ENCODE data around the gene INTS1.
"Not testable (repeated sequence)": the region's sequence is repeated elsewhere in the genome, so short reads cannot be mapped to it uniquely, and the experiment has no call there.

INTS1 gene

DNA sequence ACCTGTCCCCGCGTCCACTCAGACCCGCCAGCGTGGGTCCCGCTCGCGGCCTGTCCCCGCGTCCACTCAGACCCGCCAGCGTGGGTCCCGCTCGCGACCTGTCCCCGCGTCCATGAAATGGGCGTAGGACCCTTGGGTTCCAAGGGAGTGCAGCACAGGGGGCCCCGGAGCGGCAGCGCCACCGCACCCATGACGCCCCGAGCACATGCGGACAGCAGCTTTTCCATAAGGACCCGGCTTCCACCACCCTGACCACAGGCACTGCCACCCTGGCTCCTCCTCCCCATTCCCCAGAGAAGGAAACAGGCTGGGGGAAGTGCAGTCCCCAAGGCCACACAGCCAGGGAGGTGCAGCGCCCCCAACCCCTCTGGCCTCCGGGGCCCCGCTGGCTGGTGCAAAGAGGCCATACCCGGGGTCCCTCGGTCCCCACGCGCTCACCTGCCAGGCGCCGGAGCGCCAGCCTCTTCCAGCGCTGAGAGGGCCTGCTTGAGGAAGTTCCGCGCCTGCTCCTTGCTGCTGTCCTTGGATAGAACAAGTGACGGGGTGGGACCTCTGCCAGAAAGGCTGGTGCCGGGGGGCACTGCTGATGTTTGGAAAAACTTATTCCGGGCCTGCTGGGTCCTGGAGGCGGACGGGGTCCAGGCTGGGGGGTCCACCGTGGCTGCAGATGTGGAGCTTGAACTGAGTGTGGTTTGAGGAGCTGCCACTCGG, 59.8 kb downstream of the INTS1 start:
- no peak for DNase-seq

DNA sequence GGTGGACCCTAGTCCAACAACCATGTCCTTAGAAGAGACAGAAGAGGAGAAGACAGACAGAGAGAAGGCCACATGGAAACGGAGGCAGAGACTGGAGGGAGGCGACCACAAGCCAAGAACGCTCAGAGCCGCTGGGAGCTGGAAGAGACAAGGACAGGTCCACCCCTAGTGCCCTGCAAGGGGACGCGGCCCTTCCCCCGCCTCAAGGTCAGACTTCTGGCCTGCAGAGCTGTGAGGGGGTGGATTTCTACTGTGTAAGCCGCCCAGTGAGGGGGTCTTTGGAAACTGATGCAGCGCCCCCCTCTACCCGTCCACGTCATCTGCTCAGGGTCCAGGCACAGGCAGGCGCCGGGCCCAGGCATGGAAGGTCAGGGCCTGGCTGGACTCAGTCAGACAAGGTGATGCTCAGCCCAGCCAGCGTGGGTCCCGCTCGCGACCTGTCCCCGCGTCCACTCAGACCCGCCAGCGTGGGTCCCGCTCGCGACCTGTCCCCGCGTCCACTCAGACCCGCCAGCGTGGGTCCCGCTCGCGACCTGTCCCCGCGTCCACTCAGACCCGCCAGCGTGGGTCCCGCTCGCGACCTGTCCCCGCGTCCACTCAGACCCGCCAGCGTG, 60.5 kb downstream of the INTS1 start:
- not testable (repeated sequence) for DNase-seq

DNA sequence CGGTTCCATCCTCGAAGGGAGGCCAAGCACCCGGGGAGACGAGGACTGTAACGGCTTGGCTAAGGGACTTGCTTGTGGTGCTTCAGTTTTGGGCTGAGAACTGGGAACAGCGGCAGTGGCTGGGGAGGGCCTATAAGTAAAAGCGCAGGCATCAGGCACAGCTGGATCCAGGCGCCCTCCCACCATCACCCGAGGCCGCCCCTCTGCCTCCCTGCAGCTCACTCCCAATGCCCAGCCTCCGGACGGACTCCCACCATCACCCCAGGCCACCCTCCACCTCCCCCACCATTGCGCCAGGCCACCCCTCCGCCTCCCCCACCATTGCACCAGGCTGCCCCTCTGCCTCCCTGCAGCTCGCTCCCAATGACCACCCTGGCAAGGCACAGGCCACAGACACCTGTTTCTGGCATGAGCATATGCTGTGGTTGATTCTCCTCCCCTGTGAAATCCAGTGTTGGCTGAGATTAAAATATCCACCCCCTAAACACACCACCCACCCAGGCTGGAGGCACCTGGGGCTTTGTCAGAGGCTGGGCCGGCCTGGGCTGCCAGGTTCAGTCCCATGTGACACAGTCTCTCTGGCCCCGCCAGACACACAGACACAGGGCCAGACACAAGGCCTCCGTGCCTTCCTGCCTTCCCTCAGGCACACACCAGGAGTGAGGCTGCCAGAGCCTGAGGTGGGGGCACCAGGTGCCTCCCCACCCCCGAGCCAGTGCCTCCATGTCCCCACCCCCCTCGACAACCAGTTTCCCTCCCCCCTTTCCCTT, 61.6 kb downstream of the INTS1 start:
- no peak for DNase-seq

DNA sequence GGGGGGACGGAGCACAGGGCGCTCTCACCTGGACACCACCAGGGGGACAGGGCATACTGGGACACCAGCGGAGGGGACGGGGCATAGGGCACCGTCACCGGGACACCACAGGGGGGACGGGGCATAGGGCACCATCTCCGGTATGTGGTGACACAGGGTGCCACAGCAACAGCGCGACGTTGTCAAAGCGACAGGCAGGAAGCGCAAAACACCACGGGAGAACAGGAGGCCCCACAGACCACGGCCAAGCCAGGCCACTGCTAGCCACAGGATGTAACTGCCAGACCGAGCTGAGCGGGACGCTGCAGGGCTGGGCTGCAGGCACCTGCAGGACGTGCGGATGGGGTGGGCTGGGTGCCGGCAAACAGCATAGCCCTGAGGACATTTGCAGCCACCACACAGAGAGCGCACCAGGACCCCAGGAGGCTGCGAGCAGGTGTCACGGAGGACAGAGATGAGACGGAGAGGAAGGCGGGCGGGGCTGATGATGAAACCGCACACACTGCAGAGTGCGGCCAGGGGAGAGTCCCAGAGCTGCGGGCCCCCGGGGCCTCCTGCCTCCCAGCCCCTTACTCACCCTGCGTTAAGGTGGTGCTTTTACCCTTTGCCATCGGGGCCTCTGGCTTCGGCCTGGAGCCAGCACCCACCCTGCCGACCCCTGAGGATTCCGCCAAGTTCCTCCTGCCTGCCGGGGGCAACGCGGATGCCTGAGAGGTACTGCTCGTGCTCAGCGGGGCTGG, 62.4 kb downstream of the INTS1 start:
- no peak for DNase-seq

DNA sequence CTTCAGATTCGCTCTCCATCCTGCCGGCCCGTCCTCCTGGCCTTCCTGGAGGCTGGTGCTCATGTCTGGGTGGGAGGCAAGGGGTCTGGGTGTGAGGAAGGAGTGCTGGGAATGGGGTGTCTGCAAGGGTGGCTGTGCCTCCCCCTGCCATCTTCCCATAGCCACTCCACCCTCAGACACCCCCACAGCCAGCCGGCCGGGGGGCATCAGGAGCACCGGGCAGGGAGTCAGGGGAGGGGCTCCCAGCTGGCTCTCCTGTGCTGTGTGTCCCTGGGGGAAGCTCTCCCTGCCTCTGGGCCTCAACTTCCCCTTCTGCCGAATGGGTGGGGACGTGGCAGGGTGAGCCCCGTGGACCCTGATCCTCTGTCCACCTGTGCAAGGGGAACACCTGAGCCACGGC, 63.6 kb downstream of the INTS1 start:
- DNase-seq, result no peak

DNA sequence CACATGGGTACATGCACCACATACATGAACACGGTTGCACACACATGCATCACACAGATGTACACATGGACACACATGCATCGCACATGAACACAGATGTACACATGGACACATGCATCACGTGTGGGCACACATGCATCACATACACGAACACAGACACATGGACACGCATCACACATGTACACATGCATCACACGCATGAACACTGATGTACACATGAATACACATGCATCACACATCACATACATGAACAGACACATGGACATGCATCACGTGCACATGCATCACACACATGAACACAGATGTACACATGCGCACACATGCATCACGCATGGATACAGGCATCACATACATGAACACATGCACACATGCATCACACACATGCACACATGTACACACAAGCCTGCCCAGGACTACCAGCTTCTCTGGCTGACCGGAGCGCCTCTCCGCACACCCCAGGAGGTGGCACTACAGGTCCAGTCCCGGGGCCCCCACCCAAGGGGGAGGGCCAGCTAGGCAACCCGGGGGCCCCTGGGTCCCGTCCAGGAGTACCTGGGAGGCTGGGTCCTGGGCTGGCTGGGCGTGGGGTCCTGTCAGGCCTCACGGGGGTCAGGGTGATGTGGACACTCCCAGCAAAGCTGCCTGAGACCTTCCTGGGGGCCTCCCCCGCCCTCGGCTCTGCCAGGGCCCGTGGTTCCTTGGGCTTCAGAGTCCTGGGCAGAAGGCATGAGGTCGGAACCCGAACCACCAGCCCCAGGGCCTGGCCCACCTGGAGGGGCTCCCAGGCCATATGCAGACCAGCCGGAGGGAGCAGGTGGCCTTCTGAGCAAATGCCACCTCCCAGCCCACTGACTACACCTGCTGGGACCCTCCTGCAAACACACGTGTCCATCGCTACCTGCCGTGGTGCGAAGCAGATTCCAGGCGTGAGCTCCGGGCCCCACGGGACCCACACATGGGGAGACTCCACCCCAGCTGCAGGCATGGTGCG, 64.5 kb downstream of the INTS1 start:
- DNase-seq, result no peak

DNA sequence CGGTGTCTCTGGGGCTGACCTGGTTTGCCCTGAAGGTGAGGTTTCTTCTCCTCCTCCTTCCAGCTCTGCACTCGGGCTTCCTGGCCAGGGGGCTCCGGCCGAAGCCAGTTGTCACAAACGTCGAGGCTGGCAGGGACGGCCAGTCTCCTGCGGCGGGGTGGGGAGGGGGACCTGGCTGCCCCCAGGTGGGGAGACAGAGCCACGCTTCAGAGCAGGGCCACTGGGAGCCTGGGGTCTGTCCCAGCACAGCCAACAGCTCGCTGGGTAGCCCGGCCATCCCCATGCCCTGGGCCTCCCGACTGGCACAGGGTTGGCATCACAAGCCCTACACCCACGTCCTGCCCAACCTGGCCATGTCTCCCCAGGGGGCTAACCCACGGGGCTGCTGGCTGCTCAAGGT, 65.4 kb downstream of the INTS1 start:
- no peak for DNase-seq

DNA sequence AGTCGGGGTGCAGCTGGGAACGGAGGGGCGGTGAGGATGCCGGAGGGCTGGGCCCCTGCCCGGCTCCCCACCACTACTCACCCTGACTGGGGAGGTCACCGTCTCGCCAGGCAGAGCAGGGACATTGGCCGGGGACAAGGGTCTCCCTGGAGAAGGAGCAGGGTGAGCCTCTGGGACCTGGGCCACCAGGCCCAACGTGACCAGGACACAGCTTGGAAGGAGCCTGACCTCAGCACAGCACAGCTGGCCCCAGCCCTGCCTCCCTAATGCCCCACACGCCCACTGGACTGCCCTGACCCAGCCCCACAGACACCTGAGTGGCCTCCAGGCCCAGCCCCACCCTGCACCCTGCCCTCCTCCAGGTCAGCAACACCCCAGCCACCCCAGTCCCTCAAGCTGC, 66.0 kb downstream of the INTS1 start:
- no peak for DNase-seq

DNA sequence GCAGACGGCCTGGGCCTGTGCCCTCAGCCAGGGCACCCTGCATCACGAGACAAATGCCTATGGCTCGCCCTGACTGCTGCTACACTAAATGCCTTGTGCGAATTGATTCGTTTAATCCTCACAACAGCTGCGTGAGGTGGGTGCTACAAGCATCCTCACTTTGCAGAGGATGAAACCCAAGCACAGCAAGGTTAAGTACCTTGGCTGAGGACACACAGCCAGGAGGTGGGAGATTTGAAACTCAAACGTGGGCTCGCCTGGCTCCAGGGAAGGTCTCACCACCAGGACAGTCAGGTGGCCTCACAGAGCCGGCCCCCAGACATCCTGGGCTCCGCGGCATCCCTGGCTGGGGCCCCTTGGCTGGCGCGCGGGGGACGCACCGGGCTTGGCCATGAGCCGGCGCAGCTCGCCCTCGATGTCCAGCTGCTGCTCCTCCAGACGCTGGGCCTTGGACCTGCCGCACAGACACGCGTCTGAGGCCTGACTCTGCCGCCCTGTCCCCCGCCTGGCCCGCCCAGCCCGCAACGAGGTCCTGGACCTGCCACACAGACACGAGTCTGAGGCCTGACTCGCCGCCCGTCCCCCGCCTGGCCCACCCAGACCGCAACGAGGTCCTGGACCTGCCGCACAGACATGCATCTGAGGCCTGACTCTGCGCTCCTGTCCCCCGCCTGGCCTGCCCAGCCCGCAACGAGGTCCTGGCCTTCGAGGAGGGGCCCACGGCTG, 66.9 kb downstream of the INTS1 start:
- no peak for DNase-seq

DNA sequence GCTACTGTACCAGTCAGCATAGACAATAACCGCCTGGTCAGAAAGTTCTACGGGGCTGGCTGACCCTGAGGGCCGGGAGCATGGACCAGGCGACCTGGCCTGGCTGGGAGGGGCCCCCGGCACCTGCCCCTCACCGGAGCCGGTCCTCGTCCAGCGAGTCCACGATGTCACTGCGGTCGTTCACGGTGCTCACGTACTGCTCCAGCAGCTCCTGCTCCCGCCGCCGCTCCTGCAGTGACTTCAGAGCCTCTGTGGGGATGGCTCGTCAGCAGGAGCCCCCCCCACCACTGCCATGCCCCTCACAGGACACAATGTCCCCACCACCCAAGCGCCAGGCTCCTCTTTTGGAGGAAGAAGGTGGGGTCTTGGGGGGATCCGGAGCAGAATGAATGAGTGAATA, 67.6 kb downstream of the INTS1 start:
- no peak for DNase-seq

DNA sequence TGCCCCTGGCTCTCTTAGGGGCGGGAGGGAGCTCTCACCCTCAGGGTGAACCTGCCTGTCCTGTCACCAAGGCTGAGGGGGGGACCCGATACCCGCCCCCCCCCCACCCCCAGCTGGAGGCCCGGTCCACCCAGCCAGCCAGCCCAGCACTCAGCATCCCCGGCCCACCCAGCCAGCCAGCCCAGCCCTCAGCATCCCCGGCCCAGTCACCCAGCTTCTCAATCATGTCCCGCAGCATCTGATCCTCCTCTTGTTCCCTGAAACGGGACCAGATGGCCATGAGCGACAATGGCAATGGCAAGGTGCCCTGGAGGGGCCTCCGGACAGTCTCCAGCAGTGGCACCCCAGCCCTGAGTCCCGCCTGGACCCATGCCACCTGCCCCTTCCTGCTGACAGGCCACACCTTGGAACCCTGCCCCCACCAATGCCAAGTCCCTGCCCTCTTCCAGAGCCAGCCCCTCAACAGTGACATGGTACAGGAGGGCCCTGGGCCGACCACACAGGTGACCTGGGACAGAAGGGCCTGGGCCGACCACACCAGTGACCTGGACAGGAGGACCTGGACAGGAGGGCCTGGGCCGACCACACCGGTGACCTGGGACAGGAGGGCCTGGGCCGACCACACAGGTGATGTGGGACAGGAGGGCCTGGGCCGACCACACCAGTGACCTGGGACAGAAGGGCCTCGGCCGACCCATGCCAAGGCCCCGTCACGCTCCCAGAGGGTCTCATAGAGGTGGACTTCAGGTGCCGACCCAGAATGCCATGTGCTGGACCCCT, 69.1 kb downstream of the INTS1 start:
- DNase-seq, result no peak

DNA sequence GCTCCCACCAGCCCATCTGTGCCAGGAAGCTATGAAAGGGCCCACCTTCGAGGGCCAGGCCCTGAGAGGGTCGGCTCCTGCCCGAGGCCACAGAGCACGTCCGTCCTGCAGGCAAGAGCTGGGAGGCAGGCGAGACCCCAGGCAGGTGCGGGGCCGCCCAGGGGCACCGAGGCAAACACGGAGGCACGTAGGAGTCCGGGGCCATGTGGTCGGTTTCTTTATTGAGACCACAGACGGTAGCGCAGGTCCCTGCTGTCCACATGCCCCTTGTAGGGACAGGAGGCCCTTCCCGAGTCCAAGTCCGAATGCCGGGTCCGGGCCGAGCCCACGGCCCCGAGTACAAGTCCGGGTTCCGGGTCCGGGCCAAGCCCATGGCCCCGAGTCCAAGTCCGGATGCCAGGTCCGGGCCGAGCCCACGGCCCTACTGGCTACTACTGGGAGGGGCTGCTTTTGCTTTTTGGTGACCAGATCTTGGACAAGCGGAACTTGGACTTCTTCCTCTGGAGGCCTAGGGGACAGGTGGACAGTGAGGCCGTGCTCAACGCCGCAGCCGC, 69.9 kb downstream of the INTS1 start:
- DNase-seq, result no peak

DNA sequence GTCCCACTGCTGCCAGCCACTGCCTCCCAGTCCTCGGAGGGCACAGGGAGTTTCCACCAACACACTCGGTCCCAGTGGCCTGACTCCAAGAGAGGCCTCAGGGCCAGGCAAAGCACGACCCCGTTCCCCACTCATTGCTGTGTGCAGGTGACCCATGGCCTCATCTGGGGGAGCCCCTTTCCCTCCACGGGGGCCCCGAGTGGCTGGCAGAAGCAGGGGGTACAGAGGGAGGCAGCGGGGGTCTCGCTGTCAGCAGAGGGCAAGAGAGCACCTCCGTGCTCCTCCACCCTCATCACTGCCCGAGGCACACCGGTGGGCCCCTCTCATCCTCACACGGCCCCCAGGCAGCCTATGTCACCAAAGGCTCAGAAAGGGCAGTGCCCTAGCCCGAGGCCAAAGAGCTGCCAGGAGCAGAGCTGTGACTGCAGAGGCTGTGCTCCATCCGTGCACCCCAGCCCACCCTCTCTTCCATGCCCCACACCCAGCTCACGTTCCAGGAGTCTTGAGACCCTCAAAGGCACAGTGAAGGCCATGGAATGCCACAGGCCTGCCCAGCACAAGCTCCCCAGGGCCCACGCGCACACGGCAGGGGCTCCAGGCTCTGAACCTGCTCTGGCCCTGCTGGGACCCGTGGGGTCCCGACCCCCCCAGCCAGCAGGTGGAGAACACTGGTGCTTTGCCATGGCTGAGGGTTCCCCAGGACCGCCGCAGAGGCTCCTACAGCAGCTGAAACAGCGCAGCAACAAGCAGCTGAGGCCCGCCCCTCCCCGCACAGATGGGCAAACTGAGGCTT, 70.9 kb downstream of the INTS1 start:
- DNase-seq, result no peak

DNA sequence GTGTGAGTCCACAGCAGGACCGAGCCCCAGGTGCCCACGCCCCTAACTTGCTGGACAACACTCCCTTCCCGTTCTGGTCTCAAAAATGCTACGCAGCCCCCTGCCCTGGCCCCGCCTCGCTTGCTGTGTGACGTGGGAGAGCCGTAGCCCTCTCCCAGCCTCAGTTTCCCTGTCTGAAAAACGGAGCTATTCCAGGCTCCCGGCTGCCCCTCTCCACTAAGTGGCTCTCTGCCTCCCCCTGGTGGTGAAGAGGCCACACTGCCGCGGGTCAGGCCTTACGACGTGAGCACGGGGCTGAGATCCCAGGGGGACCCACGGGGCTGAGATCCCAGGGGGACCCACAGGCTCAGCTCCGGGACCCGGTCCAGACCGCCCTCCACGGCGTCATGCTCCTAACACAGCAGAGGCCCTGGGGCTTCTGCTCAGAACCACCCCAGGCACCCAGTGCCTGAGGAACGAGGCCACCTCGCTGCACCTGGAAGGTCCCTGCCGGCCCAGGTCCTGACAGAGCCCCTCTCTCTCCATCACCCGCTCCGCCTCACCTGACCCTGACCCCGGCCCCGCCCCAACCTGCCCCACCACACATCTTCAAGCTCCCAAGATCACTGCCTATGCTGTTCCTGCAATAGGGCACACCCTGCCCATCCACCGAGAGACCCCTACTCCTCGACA, 71.6 kb downstream of the INTS1 start:
- no peak for DNase-seq

DNA sequence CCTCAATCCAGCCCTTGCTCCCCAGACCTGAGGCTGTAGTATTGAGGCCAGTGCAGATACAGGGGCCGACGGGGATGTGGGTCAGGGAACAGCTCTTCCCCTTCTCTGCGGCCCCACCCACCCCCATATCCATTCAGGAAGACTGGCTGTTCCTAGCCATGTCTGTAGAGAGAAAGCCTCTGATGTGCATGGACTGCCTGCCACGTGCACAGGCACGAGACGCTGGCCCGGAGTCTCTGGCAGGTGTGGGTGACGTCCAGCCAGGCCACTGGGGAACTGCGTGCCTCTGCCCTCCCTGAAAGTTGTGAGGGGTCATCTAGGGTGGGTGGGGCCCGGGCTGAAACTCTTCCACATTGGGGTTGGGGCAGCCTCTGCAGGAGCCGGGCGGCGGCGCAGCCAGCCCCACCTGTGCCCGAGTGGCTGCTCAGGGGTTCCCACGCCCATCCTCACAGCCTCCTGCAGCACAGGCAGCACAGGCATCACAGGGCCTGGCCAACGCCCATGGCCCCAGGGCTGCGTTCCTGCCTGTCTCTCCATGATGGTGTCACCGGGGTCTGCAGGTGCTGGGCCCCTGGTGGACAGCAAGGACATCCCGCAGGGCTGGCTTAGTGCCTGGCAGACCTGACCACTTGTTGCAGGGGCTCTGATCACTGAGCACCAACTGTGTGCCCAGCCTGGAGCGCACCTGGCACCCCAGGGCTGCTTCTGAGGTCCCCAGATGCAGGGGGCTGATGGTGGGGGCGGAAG, 72.4 kb downstream of the INTS1 start:
- DNase-seq, result no peak

DNA sequence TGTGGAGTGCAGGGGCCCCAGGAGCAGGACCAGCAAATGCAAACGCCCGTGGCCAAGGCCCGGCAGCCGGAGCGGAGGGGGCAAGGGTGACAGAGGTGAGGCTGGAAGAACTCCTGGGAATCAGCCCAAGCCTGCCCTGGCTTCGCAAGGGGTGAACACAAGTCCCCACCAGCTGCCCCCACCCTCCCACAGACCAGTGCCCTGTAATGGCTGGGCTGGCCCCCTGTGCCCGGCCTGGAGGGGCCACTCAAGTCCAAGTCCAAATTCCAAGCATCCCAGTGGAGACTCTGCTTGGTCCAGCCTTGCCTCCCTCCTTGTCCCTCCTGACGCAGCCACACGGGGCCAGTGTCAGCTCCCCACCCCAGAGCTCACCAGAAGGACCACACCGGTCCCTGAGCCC, 73.0 kb downstream of the INTS1 start:
- DNase-seq, result no peak

DNA sequence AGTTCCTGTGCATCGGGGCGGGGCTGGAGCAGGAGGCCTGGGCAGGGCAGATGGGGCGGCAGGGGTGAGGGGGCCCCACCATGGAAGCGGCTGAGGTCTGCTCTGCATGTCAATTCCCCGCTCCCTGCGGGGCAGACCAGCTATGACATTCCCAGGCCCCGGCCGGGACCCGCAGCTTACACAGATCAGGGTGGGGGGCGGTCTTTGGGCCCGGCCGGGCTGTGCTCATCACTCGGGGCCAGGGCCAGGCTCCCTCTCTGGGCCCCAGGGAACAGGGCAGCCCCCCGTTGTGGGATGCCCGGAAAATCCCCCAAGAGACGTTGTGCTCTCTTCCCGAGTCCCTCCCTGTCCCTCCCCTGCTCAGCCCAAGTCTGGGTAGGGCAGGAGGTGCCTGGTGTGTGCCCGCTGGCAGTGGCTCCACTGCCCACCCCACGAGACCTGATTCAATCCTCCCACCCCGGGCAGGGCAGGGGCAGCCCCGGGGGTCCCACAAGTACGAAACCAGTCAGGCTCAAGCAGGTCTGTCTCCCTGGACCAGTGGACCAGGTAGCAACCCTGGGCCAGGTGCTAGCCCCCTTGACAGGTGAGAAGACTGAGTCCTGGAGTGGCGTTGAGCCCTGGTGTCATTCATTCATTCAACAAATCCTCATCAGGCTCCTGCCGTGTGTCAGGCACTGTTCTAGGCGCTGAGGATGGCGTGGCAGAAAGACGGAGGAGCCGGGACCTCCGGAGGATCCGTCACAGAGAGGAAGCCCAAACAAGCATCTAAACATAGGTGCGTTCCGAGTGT, 73.9 kb downstream of the INTS1 start:
- no peak for DNase-seq
